Measurements from ENCODE around the gene HPCAL1.

- no peak for TF ChIP-seq TEAD4 (IDR thresholded peaks at IDR 0.05)
- TF ChIP-seq EP300 (IDR thresholded peaks at IDR 0.05; ENCODE audit: borderline replicate concordance), result no peak
- no peak for TF ChIP-seq RAD21 (IDR thresholded peaks at IDR 0.05; ENCODE audit: low read depth)
- TF ChIP-seq FOXM1 (IDR thresholded peaks at IDR 0.05; ENCODE audit: borderline replicate concordance, low read depth), result no peak
- TF ChIP-seq, protein P1, sequence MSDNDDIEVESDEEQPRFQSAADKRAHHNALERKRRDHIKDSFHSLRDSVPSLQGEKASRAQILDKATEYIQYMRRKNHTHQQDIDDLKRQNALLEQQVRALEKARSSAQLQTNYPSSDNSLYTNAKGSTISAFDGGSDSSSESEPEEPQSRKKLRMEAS (IDR thresholded peaks at IDR 0.05), result no peak
Observed at GRCh38 chr2:10475811-10476660, 173.3 kb downstream of the HPCAL1 start.
